IMR-90 (cell line): ENCODE data around the gene HDAC10. TPM values are rescaled to one million over a fixed set of nuclear protein-coding genes. Genes with fewer than 3 reads are reported as not detected.
A peak's percentile ranks its signal among the peaks of the same experiment; 100 is the strongest.

Experiments used
- ATAC-seq: fragments of 200-7000 bp; cut with Tn5 transposase; 2 replicates; pipeline ENCODE4 v1.9.1; 2020; ENCODE audit warnings: low read depth, mild to moderate bottlenecking, moderate library complexity
- BruUV-seq: library from RNA; stranded (reverse); fragments of 400-500 nt; replicated peaks from 2 replicates; lab custom pipeline; 2021; lab: Mats Ljungman, UMichigan
- CTCF ChIA-PET: fragments of 300-600 bp; formaldehyde crosslinking; extraction: SDS; loops from one replicate; lab custom pipeline; 2021; ENCODE audit warnings: antibody characterized with exemption; lab: Yijun Ruan, JAX
- POLR2A ChIA-PET: fragments of 300-600 bp; sonication (Branson Sonifier 250); formaldehyde crosslinking; loops from one replicate; lab custom pipeline; 2022; ENCODE audit warnings: antibody characterized with exemption; ENCODE audit not compliant: unreplicated experiment; lab: Charles Lee
- DNase-seq: peaks from one replicate; pipeline ENCODE4 v3.0.0; 2013
- H2AFZ ChIP-seq: replicated peaks from 2 replicates; pipeline ENCODE3; 2013; ENCODE audit warnings: low read length, mild to moderate bottlenecking; ENCODE audit not compliant: poor library complexity
- H2AK5ac ChIP-seq: 2 replicates; pipeline ENCODE4 v1.6.1; 2013; ENCODE audit warnings: low read depth, low read length, inconsistent platforms
- H2AK9ac ChIP-seq: replicated peaks from 2 replicates; pipeline ENCODE3; 2013; ENCODE audit warnings: mild to moderate bottlenecking, low read depth, low read length, moderate library complexity; ENCODE audit not compliant: poor library complexity
- H2BK120ac ChIP-seq: 2 replicates; pipeline ENCODE4 v1.6.1; 2013; ENCODE audit warnings: low read depth, low read length, inconsistent platforms
- H2BK15ac ChIP-seq: 3 replicates; pipeline ENCODE4 v1.6.1; 2013; ENCODE audit warnings: low read depth, low read length, inconsistent platforms
- H2BK20ac ChIP-seq: 2 replicates; pipeline ENCODE4 v1.6.1; 2013; ENCODE audit warnings: low read depth, mild to moderate bottlenecking, inconsistent platforms, low read length, moderate library complexity
- H2BK5ac ChIP-seq: 2 replicates; pipeline ENCODE4 v1.6.1; 2013; ENCODE audit warnings: mild to moderate bottlenecking, low read depth, low read length, inconsistent platforms; ENCODE audit not compliant: poor library complexity, severe bottlenecking
- H3K14ac ChIP-seq: replicated peaks from 2 replicates; pipeline ENCODE4 v1.6.1; 2013; ENCODE audit warnings: low read depth, low read length, inconsistent platforms
- H3K18ac ChIP-seq: 2 replicates; pipeline ENCODE4 v1.6.1; 2013; ENCODE audit warnings: low read depth, low read length, control low read depth
- H3K23ac ChIP-seq: 2 replicates; pipeline ENCODE4 v1.6.1; 2013; ENCODE audit warnings: low read depth, low read length, inconsistent platforms
- H3K27ac ChIP-seq: 2 replicates; pipeline ENCODE4 v1.5.1; 2013; ENCODE audit warnings: mild to moderate bottlenecking, control low read depth, low read length; ENCODE audit not compliant: insufficient read depth
- H3K27me3 ChIP-seq: 2 replicates; pipeline ENCODE4 v1.6.1; 2013; ENCODE audit warnings: low read length; ENCODE audit not compliant: control insufficient read depth, insufficient read depth
- H3K36me3 ChIP-seq: 2 replicates; pipeline ENCODE4 v1.6.1; 2013; ENCODE audit warnings: low read length, mixed read lengths; ENCODE audit not compliant: control insufficient read depth, insufficient read depth
- H3K4ac ChIP-seq: 2 replicates; pipeline ENCODE4 v1.6.1; 2013; ENCODE audit warnings: low read depth, low read length, inconsistent platforms
- H3K4me1 ChIP-seq: 2 replicates; pipeline ENCODE4 v1.6.1; 2013; ENCODE audit warnings: low read length, mixed read lengths; ENCODE audit not compliant: control insufficient read depth, insufficient read depth
- H3K4me2 ChIP-seq: 2 replicates; pipeline ENCODE4 v1.6.1; 2013; ENCODE audit warnings: low read depth, mild to moderate bottlenecking, control low read depth, low read length, moderate library complexity
- H3K4me3 ChIP-seq: 2 replicates; pipeline ENCODE4 v1.5.1; 2013; ENCODE audit warnings: low read depth, mild to moderate bottlenecking, control low read depth, low read length, moderate library complexity; ENCODE audit not compliant: insufficient read depth
- H3K56ac ChIP-seq: 2 replicates; pipeline ENCODE4 v1.6.1; 2013; ENCODE audit warnings: low read length, inconsistent platforms; ENCODE audit not compliant: insufficient read depth; ENCODE audit errors: extremely low read depth
- H3K79me1 ChIP-seq, 2 experiments: 2 replicates each; pipeline ENCODE4 v1.6.1; 2013; ENCODE audit warnings: low read length in 2 of 2, inconsistent platforms in 1 of 2, low read depth in 1 of 2
- H3K9ac ChIP-seq: 2 replicates; pipeline ENCODE4 v1.6.1; 2013; ENCODE audit warnings: low read depth, low read length, control low read depth
- H3K9me1 ChIP-seq: 2 replicates; pipeline ENCODE4 v1.6.1; 2013; ENCODE audit warnings: low read length, inconsistent platforms; ENCODE audit not compliant: insufficient read depth
- H3K9me3 ChIP-seq: 2 replicates; pipeline ENCODE4 v1.6.1; 2013; ENCODE audit warnings: low read length; ENCODE audit not compliant: control insufficient read depth, insufficient read depth
- H4K20me1 ChIP-seq: 2 replicates; pipeline ENCODE4 v1.6.1; 2013; ENCODE audit warnings: low read length, inconsistent platforms; ENCODE audit not compliant: insufficient read depth
- H4K5ac ChIP-seq: 2 replicates; pipeline ENCODE4 v1.6.1; 2013; ENCODE audit warnings: mild to moderate bottlenecking, low read depth, low read length, control low read depth
- H4K8ac ChIP-seq, 2 experiments: 2 replicates each; pipeline ENCODE4 v1.6.1; 2013; ENCODE audit warnings: low read depth in 2 of 2, low read length in 2 of 2, control low read depth in 1 of 2, inconsistent platforms in 1 of 2
- H4K91ac ChIP-seq: 2 replicates; pipeline ENCODE4 v1.6.1; 2013; ENCODE audit warnings: low read depth, low read length, inconsistent platforms; ENCODE audit not compliant: insufficient read depth
- BHLHE40 ChIP-seq: fragments of 150-350 bp; IDR thresholded peaks from 2 replicates; pipeline ENCODE4 v1.6.1; 2016; ENCODE audit warnings: mild to moderate bottlenecking, low read depth, low read length
- ELK1 ChIP-seq: fragments of 150-350 bp; IDR thresholded peaks from 2 replicates; pipeline ENCODE4 v1.6.1; 2016; ENCODE audit warnings: low read depth, mild to moderate bottlenecking, low read length, moderate library complexity, borderline replicate concordance
- FOS ChIP-seq: fragments of 150-350 bp; IDR thresholded peaks from 2 replicates; pipeline ENCODE4 v1.6.1; 2016; ENCODE audit warnings: low read depth, low read length
- MXI1 ChIP-seq: IDR thresholded peaks from 2 replicates; pipeline ENCODE4 v1.6.1; 2012; ENCODE audit warnings: low read depth, mild to moderate bottlenecking, low read length, moderate library complexity, borderline replicate concordance
- NFE2L2 ChIP-seq: fragments of 150-350 bp; IDR thresholded peaks from 2 replicates; pipeline ENCODE4 v1.6.1; 2016; ENCODE audit warnings: low read depth, mild to moderate bottlenecking, low read length
- POLR2A ChIP-seq: IDR thresholded peaks from 2 replicates; pipeline ENCODE4 v1.6.1; 2012; ENCODE audit warnings: mild to moderate bottlenecking, low read depth, low read length
- RFX5 ChIP-seq: IDR thresholded peaks from 2 replicates; pipeline ENCODE4 v1.8.0; 2012; ENCODE audit warnings: low read depth, mild to moderate bottlenecking, low read length, moderate library complexity
- WGBS, 2 experiments: methylation state at CpG; one replicate each; pipeline versions ENCODE4 v1.1.5 to v1.1.7; 2013; ENCODE audit warnings: missing lambda C conversion rate in 2 of 2; ENCODE audit not compliant: insufficient read length in 1 of 2; ENCODE audit errors: extremely low coverage in 2 of 2; 5-methylcytosine and 5-hydroxymethylcytosine counted together
- dilution Hi-C: fragments of 300-500 bp; cut with HindIII; formaldehyde crosslinking; loops from one replicate; pipeline ENCODE4 v1.14.3; 2018; ENCODE audit warnings: low sequenced_read_pairs; ENCODE audit not compliant: unreplicated experiment
- in situ Hi-C: fragments of 300-500 bp; cut with MboI; formaldehyde crosslinking; loops from 3 replicates; pipeline ENCODE4 v1.14.3; 2019; ENCODE audit warnings: low sequenced_read_pairs, inconsistent platforms, mixed read lengths
- intact Hi-C: fragments of 100-400 bp; cut with micrococcal nuclease; formaldehyde crosslinking; loops from 2 replicates; pipeline ENCODE4 v1.10.0; 2022
- polyA plus RNA-seq, 3 experiments: library from polyadenylated mRNA; depleted of rRNA; stranded (reverse); fragments of >200 nt; gene quantifications; 2 replicates each; pipeline ENCODE4 v1.2.3, GENCODE V29; 2012; ENCODE audit warnings: low replicate concordance in 1 of 3
- total RNA-seq: library from RNA; depleted of rRNA; stranded (reverse); fragments of >200 nt; gene quantifications from 2 replicates; pipeline ENCODE4 v1.2.3, GENCODE V29; 2012

HDAC10 gene
- total and polyA plus RNA-seq, 2 of the 4 experiments (the other 2 are of a cell fraction) = 3.9 to 35.7 TPM

- Histone ChIP-seq H2BK5ac (no peak overlapping the region), H3K9me3 (no peaks in the 10 kb centered on the region), H3K27me3 (no peaks in the 10 kb centered on the region), H3K27ac (no peak overlapping the region), H4K8ac (no peak overlapping the region), H3K4me2 (no peak overlapping the region), H3K4me3 (no peak overlapping the region), H2AK9ac (peak overlapping the region; percentile 24), H3K14ac (no peak overlapping the region), H4K91ac (no peak overlapping the region), H3K56ac (no peak overlapping the region), H3K23ac (no peak overlapping the region), H3K4ac (no peak overlapping the region), H2AFZ (no peak overlapping the region), H4K20me1 (peaks cover 36% of the 10 kb centered on the region), H3K18ac (no peak overlapping the region), H2BK15ac (no peak overlapping the region), H3K9ac (no peak overlapping the region), H2BK120ac (no peak overlapping the region), H3K79me1 (peaks cover 9 to 38% of the 10 kb centered on the region in 2 experiments; a peak in 3 of 4 replicates), H3K4me1 (peaks cover 9% of the 10 kb centered on the region), H4K5ac (no peak overlapping the region), H3K36me3 (peaks cover 35% of the 10 kb centered on the region; the same call in 1 of the 2 replicates), H2AK5ac (no peak overlapping the region), H3K9me1 (no peaks in the 10 kb centered on the region), H2BK20ac (no peak overlapping the region)
- dilution Hi-C loops (no loop called here), intact Hi-C loops (no loop called here), in situ Hi-C loops (no loop called here)
- ChIA-PET CTCF (no interaction called here), POLR2A (no interaction called here)
- no peak for TF ChIP-seq ELK1
- no peak for TF ChIP-seq FOS
- no peak for TF ChIP-seq BHLHE40
- no peak for TF ChIP-seq RFX5
- TF ChIP-seq NFE2L2 = no peak
- TF ChIP-seq POLR2A = no peak
- TF ChIP-seq MXI1 = no peak
- WGBS, 2 experiments = no CpG with 5 or more reads among the region's 12 CpGs
- no TSS peak for BruUV-seq
- ATAC-seq = no peak
- DNase-seq = no peak
Measured at GRCh38 chr22:50256258-50256862, 5.3 kb upstream of the HDAC10 start.
